Breast epithelium (tissue), 4 donors: ENCODE results near the gene SLC6A3. TPM values are rescaled to one million over a fixed set of nuclear protein-coding genes. Genes with fewer than 3 reads are reported as not detected.

ENCODE experiments used
- DNase-seq, 2 donors: peaks; one replicate each; pipeline ENCODE4 v3.0.0-alpha.2; 2019; ENCODE audit warnings: low spot score in 2 of 2
- H3K27ac ChIP-seq, 2 donors: fragments of 200-600 bp; sonication (generic) in 1 of 2; one replicate each; pipeline ENCODE4 v1.5.1; 2016 to 2019; ENCODE audit warnings: mild to moderate bottlenecking in 1 of 2
- H3K27me3 ChIP-seq, 2 donors: fragments of 200-600 bp; sonication (generic) in 1 of 2; one replicate each; pipeline versions ENCODE4 v1.5.1 to v1.6.0; 2017 to 2019; ENCODE audit warnings: control low read depth in 1 of 2, mild to moderate bottlenecking in 1 of 2
- H3K36me3 ChIP-seq: fragments of 200-600 bp; one replicate; pipeline ENCODE4 v1.5.1; 2019
- H3K4me1 ChIP-seq, 2 donors: fragments of 200-600 bp; sonication (generic); one replicate each; pipeline ENCODE4 v1.5.1; 2016 to 2019; ENCODE audit warnings: control low read depth in 1 of 2
- H3K4me3 ChIP-seq, 3 donors: fragments of 200-600 bp; sonication (generic); 1 replicate in 2 of 3; 2 replicates in 1 of 3; pipeline ENCODE4 v1.5.1; 2016 to 2019; ENCODE audit warnings: mild to moderate bottlenecking in 3 of 3, moderate library complexity in 2 of 3
- H3K9me3 ChIP-seq, 2 donors: fragments of 200-600 bp; sonication (generic) in 1 of 2; one replicate each; pipeline ENCODE4 v1.5.1; 2016 to 2019; ENCODE audit warnings: control low read depth in 1 of 2
- CTCF ChIP-seq, 3 donors: fragments of 450-650 bp; IDR thresholded peaks; one replicate each; pipeline ENCODE4 v1.5.1; 2016 to 2017; ENCODE audit warnings: antibody characterized with exemption in 3 of 3, mild to moderate bottlenecking in 3 of 3, moderate library complexity in 3 of 3
- POLR2A ChIP-seq: fragments of 450-650 bp; IDR thresholded peaks from one replicate; pipeline ENCODE4 v1.6.1; 2016; ENCODE audit warnings: antibody characterized with exemption, mild to moderate bottlenecking, moderate library complexity
- POLR2AphosphoS5 ChIP-seq, 3 donors: sonication (generic); formaldehyde crosslinking; IDR thresholded peaks; one replicate each; pipeline ENCODE4 v1.6.1; 2017; ENCODE audit warnings: antibody characterized with exemption in 3 of 3
- intact Hi-C: fragments of 100-400 bp; cut with DNase I; formaldehyde crosslinking; loops from one replicate; pipeline ENCODE4 v1.15.1; 2023; ENCODE audit warnings: low total_unique reads
- total RNA-seq, 3 donors: library from RNA; depleted of rRNA; stranded (reverse); fragments of >200 nt; gene quantifications; one replicate each; pipeline ENCODE4 v1.1.0, GENCODE V29; 2016

SLC6A3 gene
- total RNA-seq, 3 donors from 2014 or later = under 0.01 to 0.32 (median 0.15) TPM

- H3K27me3 ChIP-seq = no peaks in the 10 kb centered on the region
- no peak overlapping the region for H3K4me3 ChIP-seq
- intact Hi-C loops = no loop called here
- no peak overlapping the region for H3K27ac ChIP-seq
- TF ChIP-seq CTCF (IDR thresholded peaks at IDR 0.05) (no peak), POLR2A (no peak), POLR2AphosphoS5 (IDR thresholded peaks at IDR 0.05) (no peak)
- no peaks in the 10 kb centered on the region for H3K4me1 ChIP-seq
- DNase-seq = no peak
- peaks cover 7% of the 10 kb centered on the region for H3K36me3 ChIP-seq
- no peaks in the 10 kb centered on the region for H3K9me3 ChIP-seq
Observed at GRCh38 chr5:1464511-1464910, 19.3 kb upstream of the SLC6A3 start.

GRCh38 chr5:1464096-1464446, 18.8 kb upstream of the SLC6A3 start:
- no peak overlapping the region for H3K4me3 ChIP-seq
- TF ChIP-seq POLR2AphosphoS5 (IDR thresholded peaks at IDR 0.05) = no peak
- intact Hi-C loops = no loop called here
- H3K36me3 ChIP-seq = peaks cover 7% of the 10 kb centered on the region
- H3K4me1 ChIP-seq = no peaks in the 10 kb centered on the region
- DNase-seq = no peak
- no peaks in the 10 kb centered on the region for H3K9me3 ChIP-seq
- H3K27ac ChIP-seq = no peak overlapping the region
- no peaks in the 10 kb centered on the region for H3K27me3 ChIP-seq

GRCh38 chr5:1463326-1464095, 18.3 kb upstream of the SLC6A3 start:
- DNase-seq = peak in 1 of 2 donors; percentile 45
- Histone ChIP-seq H3K27me3 (no peaks in the 10 kb centered on the region), H3K4me1 (no peaks in the 10 kb centered on the region), H3K36me3 (peaks cover 7% of the 10 kb centered on the region), H3K4me3 (no peak overlapping the region), H3K9me3 (no peaks in the 10 kb centered on the region), H3K27ac (no peak overlapping the region)
- intact Hi-C loops = no loop called here
- TF ChIP-seq CTCF (IDR thresholded peaks at IDR 0.05) (no peak), POLR2A (no peak)

- Histone ChIP-seq H3K4me1 (no peaks in the 10 kb centered on the region), H3K9me3 (no peaks in the 10 kb centered on the region), H3K36me3 (peaks cover 7% of the 10 kb centered on the region), H3K4me3 (no peak overlapping the region), H3K27me3 (no peaks in the 10 kb centered on the region), H3K27ac (no peak overlapping the region)
- DNase-seq = peak in 1 of 2 donors; percentile 47
- TF ChIP-seq CTCF (IDR thresholded peaks at IDR 0.05) (no peak), POLR2A (no peak), POLR2AphosphoS5 (IDR thresholded peaks at IDR 0.05) (no peak)
- intact Hi-C loops = no loop called here
Observed at GRCh38 chr5:1462358-1462757, 17.1 kb upstream of the SLC6A3 start.

GRCh38 chr5:1461396-1461795, 16.2 kb upstream of the SLC6A3 start:
- DNase-seq = no peak
- Histone ChIP-seq H3K9me3 (peaks cover 0 to 5% of the 10 kb centered on the region in 2 donors), H3K27me3 (no peaks in the 10 kb centered on the region), H3K4me3 (no peak overlapping the region), H3K27ac (no peak overlapping the region), H3K4me1 (no peaks in the 10 kb centered on the region), H3K36me3 (peaks cover 7% of the 10 kb centered on the region)
- TF ChIP-seq POLR2A = no peak
- TF ChIP-seq POLR2AphosphoS5 (IDR thresholded peaks at IDR 0.05) = no peak
- TF ChIP-seq CTCF (IDR thresholded peaks at IDR 0.05) = no peak
- intact Hi-C loops = no loop called here
